Liver (tissue), 9 donors: Measurements from ENCODE around the gene UMAD1. TPM values are rescaled to one million over a fixed set of nuclear protein-coding genes. Genes with fewer than 3 reads are reported as not detected.
A peak's percentile ranks its signal among the peaks of the same experiment; 100 is the strongest.

Experiments
- DNase-seq: peaks from one replicate; pipeline ENCODE4 v3.0.0-alpha.2; 2017; ENCODE audit warnings: low spot score
- H3K27ac ChIP-seq, 2 donors: one replicate each; pipeline ENCODE4 v1.7.0; 2013; ENCODE audit warnings: inconsistent platforms in 2 of 2, low read length in 2 of 2, control low read depth in 1 of 2, low read depth in 1 of 2, mild to moderate bottlenecking in 1 of 2
- H3K27me3 ChIP-seq, 4 donors: one replicate each; pipeline versions ENCODE4 v1.6.1 to v1.7.0; 2013; ENCODE audit warnings: low read length in 3 of 4, inconsistent platforms in 1 of 4, mild to moderate bottlenecking in 1 of 4, moderate library complexity in 1 of 4; ENCODE audit not compliant: control insufficient read depth in 4 of 4, insufficient read depth in 4 of 4
- H3K36me3 ChIP-seq, 4 donors: one replicate each; pipeline versions ENCODE4 v1.6.1 to v1.7.0; 2013; ENCODE audit warnings: low read length in 3 of 4, mild to moderate bottlenecking in 3 of 4, low read depth in 1 of 4, moderate library complexity in 1 of 4; ENCODE audit not compliant: control insufficient read depth in 4 of 4, insufficient read depth in 3 of 4
- H3K4me1 ChIP-seq, 4 donors: one replicate each; pipeline versions ENCODE4 v1.6.1 to v1.7.0; 2013; ENCODE audit warnings: low read length in 3 of 4, mild to moderate bottlenecking in 3 of 4, moderate library complexity in 1 of 4; ENCODE audit not compliant: control insufficient read depth in 4 of 4, insufficient read depth in 4 of 4
- H3K4me3 ChIP-seq, 3 donors: one replicate each; pipeline versions ENCODE4 v1.6.1 to v1.7.0; 2013; ENCODE audit warnings: low read length in 3 of 3, control low read depth in 1 of 3, low read depth in 1 of 3, mild to moderate bottlenecking in 1 of 3
- H3K9ac ChIP-seq, 2 donors: one replicate each; pipeline ENCODE4 v1.7.0; 2013; ENCODE audit warnings: low read length in 2 of 2, mild to moderate bottlenecking in 2 of 2, moderate library complexity in 2 of 2, control low read depth in 1 of 2, low read depth in 1 of 2
- H3K9me3 ChIP-seq, 4 donors: one replicate each; pipeline versions ENCODE4 v1.6.1 to v1.7.0; 2013; ENCODE audit warnings: low read length in 3 of 4; ENCODE audit not compliant: control insufficient read depth in 4 of 4
- EGR1 ChIP-seq, 2 donors: IDR thresholded peaks; 2 replicates each; pipeline ENCODE4 v1.6.1; 2016 to 2018; ENCODE audit warnings: antibody characterized with exemption in 2 of 2, low read depth in 2 of 2
- FOXA1 ChIP-seq: IDR thresholded peaks from 2 replicates; pipeline ENCODE4 v1.6.1; 2016; ENCODE audit warnings: antibody characterized with exemption
- FOXA2 ChIP-seq: IDR thresholded peaks from 2 replicates; pipeline ENCODE4 v1.6.1; 2016; ENCODE audit warnings: antibody characterized with exemption
- GABPA ChIP-seq, 2 donors: IDR thresholded peaks in 1 of 2; conservative IDR thresholded peaks in 1 of 2; 2 replicates each; pipeline ENCODE4 v1.6.1; 2016; ENCODE audit warnings: antibody characterized with exemption in 2 of 2, mild to moderate bottlenecking in 1 of 2, moderate library complexity in 1 of 2
- HNF4A ChIP-seq, 2 donors: conservative IDR thresholded peaks; 2 replicates each; pipeline ENCODE4 v1.6.1; 2016; ENCODE audit warnings: antibody characterized with exemption in 2 of 2, mild to moderate bottlenecking in 2 of 2
- HNF4G ChIP-seq: IDR thresholded peaks from 2 replicates; pipeline ENCODE4 v1.6.1; 2016; ENCODE audit warnings: antibody characterized with exemption
- JUND ChIP-seq, 2 donors: IDR thresholded peaks; 2 replicates each; pipeline ENCODE4 v1.6.1; 2016; ENCODE audit warnings: antibody characterized with exemption in 2 of 2
- NR2F2 ChIP-seq: IDR thresholded peaks from 2 replicates; pipeline ENCODE4 v1.6.1; 2016; ENCODE audit warnings: antibody characterized with exemption
- RAD21 ChIP-seq, 2 donors: IDR thresholded peaks; 2 replicates each; pipeline ENCODE4 v1.6.1; 2016; ENCODE audit warnings: antibody characterized with exemption in 2 of 2, mild to moderate bottlenecking in 2 of 2
- RXRA ChIP-seq, 2 donors: IDR thresholded peaks; 2 replicates each; pipeline ENCODE4 v1.6.1; 2017 to 2018; ENCODE audit warnings: antibody characterized with exemption in 2 of 2, mild to moderate bottlenecking in 1 of 2
- SP1 ChIP-seq: IDR thresholded peaks from 2 replicates; pipeline ENCODE4 v1.6.1; 2018; ENCODE audit warnings: antibody characterized with exemption, mild to moderate bottlenecking
- TAF1 ChIP-seq: conservative IDR thresholded peaks from 2 replicates; pipeline ENCODE4 v1.6.1; 2016; ENCODE audit warnings: antibody characterized with exemption, mild to moderate bottlenecking
- YY1 ChIP-seq: IDR thresholded peaks from 2 replicates; pipeline ENCODE4 v1.6.1; 2016; ENCODE audit warnings: antibody characterized with exemption, mild to moderate bottlenecking
- WGBS: extraction: QIAGEN DNeasy Blood & Tissue Kit; methylation state at CpG from one replicate; pipeline ENCODE4 v1.1.7; 2013; 5-methylcytosine and 5-hydroxymethylcytosine counted together
- polyA plus RNA-seq, 2 donors: library from polyadenylated mRNA; stranded (reverse) in 1 of 2; unstranded in 1 of 2; fragments of 200-250 nt in 1 of 2; fragments of >200 nt in 1 of 2; fragmentation: Nextera tagmentation in 1 of 2; extraction: Ambion mirVana in 1 of 2; gene quantifications; one replicate each; pipeline versions ENCODE4 v1.2.1 to v1.2.3, GENCODE V29; 2013 to 2015
- total RNA-seq, 2 donors: library from RNA; depleted of rRNA; stranded (reverse); fragments of >200 nt; gene quantifications; one replicate each; pipeline ENCODE4 v1.2.3, GENCODE V29; 2014
- TF ChIP-seq, protein P1 (sequence below): IDR thresholded peaks from 2 replicates; pipeline ENCODE4 v1.6.1; 2016; ENCODE audit warnings: antibody characterized with exemption
- TF ChIP-seq, protein P2 (sequence below): fragments of 150-350 bp; IDR thresholded peaks from 2 replicates; pipeline ENCODE4 v1.5.1; 2017; ENCODE audit warnings: improper control_type of control experiment, low read depth, low read length; ENCODE audit not compliant: missing input control
- TF ChIP-seq, protein P3 (sequence below): IDR thresholded peaks from 2 replicates; pipeline ENCODE4 v1.6.1; 2016; ENCODE audit warnings: antibody characterized with exemption
- TF ChIP-seq, protein P4 (sequence below): IDR thresholded peaks from 2 replicates; pipeline ENCODE4 v1.6.1; 2016; ENCODE audit warnings: antibody characterized with exemption, mild to moderate bottlenecking
- TF ChIP-seq, protein P5 (sequence below): IDR thresholded peaks from 2 replicates; pipeline ENCODE4 v1.6.1; 2016; ENCODE audit warnings: antibody characterized with exemption
- donor health status: healthy.
- donor health status: healthy.
- donor health status: healthy.
- donor health status: healthy.
- donor health status: healthy.

Gene UMAD1
- total and polyA plus RNA-seq, 4 donors = 5.9 to 12.2 (median 7.9) TPM

DNA sequence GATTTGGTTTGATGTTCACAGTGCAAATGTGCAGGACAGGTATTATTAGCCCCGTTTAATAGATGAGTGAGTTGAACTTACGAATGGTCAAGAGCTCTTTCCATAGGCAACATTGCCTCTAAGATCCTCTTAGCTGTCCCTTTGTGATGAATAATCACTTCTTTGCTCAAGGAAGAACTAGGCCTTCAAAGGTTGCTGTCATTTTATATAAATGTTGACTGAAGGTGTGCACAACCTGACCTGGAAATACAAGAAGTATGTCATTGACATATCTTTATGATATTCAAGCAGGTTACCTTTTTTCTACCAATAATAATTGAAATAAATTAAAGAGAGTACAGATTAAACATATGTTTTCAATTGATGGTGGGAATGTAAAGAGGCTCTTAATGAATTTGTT lies 279.5 kb downstream of the UMAD1 start:
- no peak overlapping the region for H3K4me3 ChIP-seq
- 68% methylated on average over 2 of the region's 2 CpGs for WGBS
- DNase-seq = no peak
- TF ChIP-seq, protein P1, sequence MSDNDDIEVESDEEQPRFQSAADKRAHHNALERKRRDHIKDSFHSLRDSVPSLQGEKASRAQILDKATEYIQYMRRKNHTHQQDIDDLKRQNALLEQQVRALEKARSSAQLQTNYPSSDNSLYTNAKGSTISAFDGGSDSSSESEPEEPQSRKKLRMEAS = no peak
- TF ChIP-seq HNF4G = no peak
- TF ChIP-seq, protein P2, sequence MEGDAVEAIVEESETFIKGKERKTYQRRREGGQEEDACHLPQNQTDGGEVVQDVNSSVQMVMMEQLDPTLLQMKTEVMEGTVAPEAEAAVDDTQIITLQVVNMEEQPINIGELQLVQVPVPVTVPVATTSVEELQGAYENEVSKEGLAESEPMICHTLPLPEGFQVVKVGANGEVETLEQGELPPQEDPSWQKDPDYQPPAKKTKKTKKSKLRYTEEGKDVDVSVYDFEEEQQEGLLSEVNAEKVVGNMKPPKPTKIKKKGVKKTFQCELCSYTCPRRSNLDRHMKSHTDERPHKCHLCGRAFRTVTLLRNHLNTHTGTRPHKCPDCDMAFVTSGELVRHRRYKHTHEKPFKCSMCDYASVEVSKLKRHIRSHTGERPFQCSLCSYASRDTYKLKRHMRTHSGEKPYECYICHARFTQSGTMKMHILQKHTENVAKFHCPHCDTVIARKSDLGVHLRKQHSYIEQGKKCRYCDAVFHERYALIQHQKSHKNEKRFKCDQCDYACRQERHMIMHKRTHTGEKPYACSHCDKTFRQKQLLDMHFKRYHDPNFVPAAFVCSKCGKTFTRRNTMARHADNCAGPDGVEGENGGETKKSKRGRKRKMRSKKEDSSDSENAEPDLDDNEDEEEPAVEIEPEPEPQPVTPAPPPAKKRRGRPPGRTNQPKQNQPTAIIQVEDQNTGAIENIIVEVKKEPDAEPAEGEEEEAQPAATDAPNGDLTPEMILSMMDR = no peak
- TF ChIP-seq, protein P3, sequence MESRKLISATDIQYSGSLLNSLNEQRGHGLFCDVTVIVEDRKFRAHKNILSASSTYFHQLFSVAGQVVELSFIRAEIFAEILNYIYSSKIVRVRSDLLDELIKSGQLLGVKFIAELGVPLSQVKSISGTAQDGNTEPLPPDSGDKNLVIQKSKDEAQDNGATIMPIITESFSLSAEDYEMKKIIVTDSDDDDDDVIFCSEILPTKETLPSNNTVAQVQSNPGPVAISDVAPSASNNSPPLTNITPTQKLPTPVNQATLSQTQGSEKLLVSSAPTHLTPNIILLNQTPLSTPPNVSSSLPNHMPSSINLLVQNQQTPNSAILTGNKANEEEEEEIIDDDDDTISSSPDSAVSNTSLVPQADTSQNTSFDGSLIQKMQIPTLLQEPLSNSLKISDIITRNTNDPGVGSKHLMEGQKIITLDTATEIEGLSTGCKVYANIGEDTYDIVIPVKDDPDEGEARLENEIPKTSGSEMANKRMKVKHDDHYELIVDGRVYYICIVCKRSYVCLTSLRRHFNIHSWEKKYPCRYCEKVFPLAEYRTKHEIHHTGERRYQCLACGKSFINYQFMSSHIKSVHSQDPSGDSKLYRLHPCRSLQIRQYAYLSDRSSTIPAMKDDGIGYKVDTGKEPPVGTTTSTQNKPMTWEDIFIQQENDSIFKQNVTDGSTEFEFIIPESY = no peak
- no peak for TF ChIP-seq YY1
- no peak for TF ChIP-seq RXRA (IDR thresholded peaks at IDR 0.05)
- TF ChIP-seq HNF4A (conservative IDR thresholded peaks at IDR 0.05) = no peak
- no peak for TF ChIP-seq FOXA2
- TF ChIP-seq NR2F2 = no peak
- TF ChIP-seq, protein P4, sequence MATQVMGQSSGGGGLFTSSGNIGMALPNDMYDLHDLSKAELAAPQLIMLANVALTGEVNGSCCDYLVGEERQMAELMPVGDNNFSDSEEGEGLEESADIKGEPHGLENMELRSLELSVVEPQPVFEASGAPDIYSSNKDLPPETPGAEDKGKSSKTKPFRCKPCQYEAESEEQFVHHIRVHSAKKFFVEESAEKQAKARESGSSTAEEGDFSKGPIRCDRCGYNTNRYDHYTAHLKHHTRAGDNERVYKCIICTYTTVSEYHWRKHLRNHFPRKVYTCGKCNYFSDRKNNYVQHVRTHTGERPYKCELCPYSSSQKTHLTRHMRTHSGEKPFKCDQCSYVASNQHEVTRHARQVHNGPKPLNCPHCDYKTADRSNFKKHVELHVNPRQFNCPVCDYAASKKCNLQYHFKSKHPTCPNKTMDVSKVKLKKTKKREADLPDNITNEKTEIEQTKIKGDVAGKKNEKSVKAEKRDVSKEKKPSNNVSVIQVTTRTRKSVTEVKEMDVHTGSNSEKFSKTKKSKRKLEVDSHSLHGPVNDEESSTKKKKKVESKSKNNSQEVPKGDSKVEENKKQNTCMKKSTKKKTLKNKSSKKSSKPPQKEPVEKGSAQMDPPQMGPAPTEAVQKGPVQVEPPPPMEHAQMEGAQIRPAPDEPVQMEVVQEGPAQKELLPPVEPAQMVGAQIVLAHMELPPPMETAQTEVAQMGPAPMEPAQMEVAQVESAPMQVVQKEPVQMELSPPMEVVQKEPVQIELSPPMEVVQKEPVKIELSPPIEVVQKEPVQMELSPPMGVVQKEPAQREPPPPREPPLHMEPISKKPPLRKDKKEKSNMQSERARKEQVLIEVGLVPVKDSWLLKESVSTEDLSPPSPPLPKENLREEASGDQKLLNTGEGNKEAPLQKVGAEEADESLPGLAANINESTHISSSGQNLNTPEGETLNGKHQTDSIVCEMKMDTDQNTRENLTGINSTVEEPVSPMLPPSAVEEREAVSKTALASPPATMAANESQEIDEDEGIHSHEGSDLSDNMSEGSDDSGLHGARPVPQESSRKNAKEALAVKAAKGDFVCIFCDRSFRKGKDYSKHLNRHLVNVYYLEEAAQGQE = no peak
- TF ChIP-seq, protein P5, sequence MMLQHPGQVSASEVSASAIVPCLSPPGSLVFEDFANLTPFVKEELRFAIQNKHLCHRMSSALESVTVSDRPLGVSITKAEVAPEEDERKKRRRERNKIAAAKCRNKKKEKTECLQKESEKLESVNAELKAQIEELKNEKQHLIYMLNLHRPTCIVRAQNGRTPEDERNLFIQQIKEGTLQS = no peak
- TF ChIP-seq GABPA (IDR thresholded peaks at IDR 0.05 in 1 of 2, conservative IDR thresholded peaks at IDR 0.05 in 1 of 2) = no peak
- no peak for TF ChIP-seq FOXA1
- no peak for TF ChIP-seq SP1
- TF ChIP-seq TAF1 = no peak
- H3K36me3 ChIP-seq = no peaks in the 10 kb centered on the region
- peak overlapping the region; percentile 51 to 61 for H3K27ac ChIP-seq
- no peak overlapping the region for H3K9ac ChIP-seq
- no peaks in the 10 kb centered on the region for H3K27me3 ChIP-seq
- H3K9me3 ChIP-seq = no peaks in the 10 kb centered on the region
- peaks cover 0 to 28% (median 23%) of the 10 kb centered on the region in 4 donors for H3K4me1 ChIP-seq

DNA sequence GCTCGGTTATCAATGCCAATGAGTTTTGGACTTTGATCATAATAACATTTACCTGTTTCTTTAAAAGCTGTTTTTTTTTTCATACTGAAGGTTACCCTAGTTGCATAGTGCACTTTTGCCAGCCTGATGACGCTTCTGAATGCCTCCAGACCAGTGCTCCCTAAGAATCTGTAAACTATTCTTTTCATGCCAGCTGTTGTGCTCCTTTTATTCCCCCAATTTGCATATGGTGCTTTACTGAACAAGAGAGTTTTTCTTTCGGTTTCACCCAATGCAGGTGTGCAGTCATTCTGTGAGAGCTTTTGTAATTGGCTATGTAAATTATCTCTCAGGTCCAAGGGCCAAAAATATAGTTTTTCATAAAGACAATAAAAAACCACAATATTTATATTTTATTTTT lies 279.9 kb downstream of the UMAD1 start:
- Histone ChIP-seq H3K36me3 (no peaks in the 10 kb centered on the region), H3K27me3 (no peaks in the 10 kb centered on the region), H3K4me1 (peaks cover 0 to 28% (median 23%) of the 10 kb centered on the region in 4 donors), H3K4me3 (peak overlapping the region in 2 of 3 donors; percentile 32 to 36), H3K9me3 (no peaks in the 10 kb centered on the region), H3K9ac (no peak overlapping the region), H3K27ac (peak overlapping the region; percentile 51 to 61)
- WGBS = 34% methylated on average over 3 of the region's 3 CpGs
- no peak for DNase-seq
- TF ChIP-seq RXRA (IDR thresholded peaks at IDR 0.05) (peak in 1 of 2 donors; percentile 40), JUND (IDR thresholded peaks at IDR 0.05) (peak in 1 of 2 donors; percentile 33), FOXA1 (no peak), RAD21 (IDR thresholded peaks at IDR 0.05) (peak in 1 of 2 donors; percentile 25), GABPA (IDR thresholded peaks at IDR 0.05 in 1 of 2, conservative IDR thresholded peaks at IDR 0.05 in 1 of 2) (no peak), SP1 (peak; percentile 23), EGR1 (IDR thresholded peaks at IDR 0.05; ENCODE audit: low read depth in 2 of 2) (no peak), HNF4A (conservative IDR thresholded peaks at IDR 0.05) (peak; percentile 72 to 74), YY1 (peak; percentile 48), HNF4G (peak; percentile 8), TAF1 (no peak)
- TF ChIP-seq, protein P3 = peak; percentile 26
- TF ChIP-seq, protein P1 = no peak
- TF ChIP-seq, protein P5 = no peak
